ENCODE data around the gene PACRG. TPM values are rescaled to one million over a fixed set of nuclear protein-coding genes. Genes with fewer than 3 reads are reported as not detected.

PACRG gene
- total RNA-seq, 2 experiments from 2014 or later: not detected

GRCh38 chr6:162907876-162908481 is 180.2 kb downstream of the PACRG start:
- H2AFZ ChIP-seq (ENCODE audit: low read length): no peak overlapping the region
- H3K4me3 ChIP-seq (ENCODE audit: low read depth, low read length, poor library complexity, severe bottlenecking): no peak overlapping the region
- TF ChIP-seq, protein P1, sequence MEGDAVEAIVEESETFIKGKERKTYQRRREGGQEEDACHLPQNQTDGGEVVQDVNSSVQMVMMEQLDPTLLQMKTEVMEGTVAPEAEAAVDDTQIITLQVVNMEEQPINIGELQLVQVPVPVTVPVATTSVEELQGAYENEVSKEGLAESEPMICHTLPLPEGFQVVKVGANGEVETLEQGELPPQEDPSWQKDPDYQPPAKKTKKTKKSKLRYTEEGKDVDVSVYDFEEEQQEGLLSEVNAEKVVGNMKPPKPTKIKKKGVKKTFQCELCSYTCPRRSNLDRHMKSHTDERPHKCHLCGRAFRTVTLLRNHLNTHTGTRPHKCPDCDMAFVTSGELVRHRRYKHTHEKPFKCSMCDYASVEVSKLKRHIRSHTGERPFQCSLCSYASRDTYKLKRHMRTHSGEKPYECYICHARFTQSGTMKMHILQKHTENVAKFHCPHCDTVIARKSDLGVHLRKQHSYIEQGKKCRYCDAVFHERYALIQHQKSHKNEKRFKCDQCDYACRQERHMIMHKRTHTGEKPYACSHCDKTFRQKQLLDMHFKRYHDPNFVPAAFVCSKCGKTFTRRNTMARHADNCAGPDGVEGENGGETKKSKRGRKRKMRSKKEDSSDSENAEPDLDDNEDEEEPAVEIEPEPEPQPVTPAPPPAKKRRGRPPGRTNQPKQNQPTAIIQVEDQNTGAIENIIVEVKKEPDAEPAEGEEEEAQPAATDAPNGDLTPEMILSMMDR (conservative IDR thresholded peaks at IDR 0.05; ENCODE audit: low read length): peak; percentile 80
- TF ChIP-seq EZH2phosphoT487 (IDR thresholded peaks at IDR 0.05; ENCODE audit: borderline replicate concordance, low read depth, low read length): no peak
- POLR2A ChIA-PET: interaction anchor here (0.6 to 1.6 kb wide), 2 partner anchors 8 to 817 kb away, joined by 3 to 4 read pairs; no protein-coding TSS in a partner anchor
- H4K20me1 ChIP-seq (ENCODE audit: insufficient read depth, low read length): no peaks in the 10 kb centered on the region
- no peaks in the 10 kb centered on the region for H3K36me3 ChIP-seq (ENCODE audit: insufficient read depth, low read length)
- H3K79me2 ChIP-seq (ENCODE audit: insufficient read depth, low read depth, low read length): no peaks in the 10 kb centered on the region
- CTCF ChIA-PET (ENCODE audit: unreplicated experiment): no interaction called here
- H3K9me2 ChIP-seq (ENCODE audit: insufficient read depth, low read length): no peaks in the 10 kb centered on the region
- intact Hi-C loops (cut with micrococcal nuclease; ENCODE audit: unreplicated experiment): no loop called here
- BruUV-seq (replicated peaks): no TSS peak
- H3K4me2 ChIP-seq (ENCODE audit: low read length): no peak overlapping the region
- H3K9me3 ChIP-seq (ENCODE audit: low read length): peaks cover 4% of the 10 kb centered on the region; the same call in 1 of the 2 replicates
- no peak overlapping the region for H3K27ac ChIP-seq (ENCODE audit: low read depth, low read length, poor library complexity, severe bottlenecking)
- peak; percentile 29 for DNase-seq (ENCODE audit: low spot score)
- H3K4me1 ChIP-seq (ENCODE audit: insufficient read depth, low read length, poor library complexity, severe bottlenecking): no peaks in the 10 kb centered on the region

DNA sequence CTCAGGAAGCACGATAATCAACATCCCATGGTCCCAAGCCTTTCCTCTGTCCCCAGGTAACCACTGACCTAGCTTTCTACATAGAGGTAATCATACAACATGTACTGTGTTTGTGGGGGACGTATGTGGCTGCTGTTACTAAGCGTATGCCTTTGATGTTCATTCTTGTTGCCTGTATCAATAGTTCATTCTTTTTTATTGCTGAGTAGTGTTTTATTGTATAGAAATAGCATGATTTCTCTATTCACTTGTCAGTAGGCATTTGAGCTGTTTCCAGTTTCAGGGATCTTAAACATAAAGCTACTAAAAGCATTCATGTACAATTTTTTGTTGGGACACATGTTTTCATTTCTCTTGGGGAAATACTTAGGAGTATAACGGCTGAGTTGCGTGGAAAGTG is 185.4 kb downstream of the PACRG start:
- DNase-seq (ENCODE audit: low spot score): no peak
- Histone ChIP-seq H3K4me2 (ENCODE audit: low read length) (no peak overlapping the region), H4K20me1 (ENCODE audit: insufficient read depth, low read length) (no peaks in the 10 kb centered on the region), H3K79me2 (ENCODE audit: insufficient read depth, low read depth, low read length) (no peaks in the 10 kb centered on the region), H3K4me1 (ENCODE audit: insufficient read depth, low read length, poor library complexity, severe bottlenecking) (no peaks in the 10 kb centered on the region), H3K36me3 (ENCODE audit: insufficient read depth, low read length) (no peaks in the 10 kb centered on the region), H3K9me3 (ENCODE audit: low read length) (peaks cover under 1% of the 10 kb centered on the region; the same call in 1 of the 2 replicates), H3K9me2 (ENCODE audit: insufficient read depth, low read length) (no peaks in the 10 kb centered on the region), H2AFZ (ENCODE audit: low read length) (no peak overlapping the region), H3K4me3 (ENCODE audit: low read depth, low read length, poor library complexity, severe bottlenecking) (no peak overlapping the region), H3K27ac (ENCODE audit: low read depth, low read length, poor library complexity, severe bottlenecking) (no peak overlapping the region)
- intact Hi-C loops (cut with micrococcal nuclease; ENCODE audit: unreplicated experiment): no loop called here
- CTCF ChIA-PET (ENCODE audit: unreplicated experiment): no interaction called here
- TF ChIP-seq EZH2phosphoT487 (IDR thresholded peaks at IDR 0.05; ENCODE audit: borderline replicate concordance, low read depth, low read length): no peak
- TF ChIP-seq, protein P1 (conservative IDR thresholded peaks at IDR 0.05; ENCODE audit: low read length): no peak
- POLR2A ChIA-PET: interaction anchor here (0.8 to 1.2 kb wide), 2 partner anchors 9 to 104 kb away, joined by 3 read pairs; no protein-coding TSS in a partner anchor
- no TSS peak for BruUV-seq (replicated peaks)

- no peaks in the 10 kb centered on the region for H3K79me2 ChIP-seq (ENCODE audit: insufficient read depth, low read depth, low read length)
- no peaks in the 10 kb centered on the region for H3K36me3 ChIP-seq (ENCODE audit: insufficient read depth, low read length)
- H3K9me2 ChIP-seq (ENCODE audit: insufficient read depth, low read length): no peaks in the 10 kb centered on the region
- no TSS peak for BruUV-seq (replicated peaks)
- no peak for DNase-seq (ENCODE audit: low spot score)
- ChIA-PET POLR2A (interaction anchor here (0.7 to 0.9 kb wide), 2 partner anchors 55 to 159 kb away, joined by 3 read pairs; no protein-coding TSS in a partner anchor), CTCF (ENCODE audit: unreplicated experiment) (no interaction called here)
- H2AFZ ChIP-seq (ENCODE audit: low read length): no peak overlapping the region
- H3K9me3 ChIP-seq (ENCODE audit: low read length): no peaks in the 10 kb centered on the region
- no peak overlapping the region for H3K27ac ChIP-seq (ENCODE audit: low read depth, low read length, poor library complexity, severe bottlenecking)
- no peaks in the 10 kb centered on the region for H3K4me1 ChIP-seq (ENCODE audit: insufficient read depth, low read length, poor library complexity, severe bottlenecking)
- H4K20me1 ChIP-seq (ENCODE audit: insufficient read depth, low read length): no peaks in the 10 kb centered on the region
- intact Hi-C loops (cut with micrococcal nuclease; ENCODE audit: unreplicated experiment): no loop called here
- H3K4me3 ChIP-seq (ENCODE audit: low read depth, low read length, poor library complexity, severe bottlenecking): no peak overlapping the region
- TF ChIP-seq, protein P1 (conservative IDR thresholded peaks at IDR 0.05; ENCODE audit: low read length): no peak
- no peak for TF ChIP-seq EZH2phosphoT487 (IDR thresholded peaks at IDR 0.05; ENCODE audit: borderline replicate concordance, low read depth, low read length)
- H3K4me2 ChIP-seq (ENCODE audit: low read length): no peak overlapping the region
Measured at GRCh38 chr6:162917506-162917905, 189.7 kb downstream of the PACRG start.

All from OCI-LY7 (cell line).